K562 (cell line): ENCODE results near the gene IREB2. TPM values are rescaled to one million over a fixed set of nuclear protein-coding genes. Genes with fewer than 3 reads are reported as not detected.

Experiments used
- ATF7 ChIP-seq: fragments of 450-650 bp; IDR thresholded peaks from 2 replicates; pipeline ENCODE4 v1.7.1; 2014; ENCODE audit warnings: mild to moderate bottlenecking, moderate library complexity
- BRD4 ChIP-seq: fragments of 200-600 bp; sonication (generic); IDR thresholded peaks from 2 replicates; pipeline ENCODE4 v1.6.1; 2017; ENCODE audit warnings: inconsistent platforms
- CBFA2T3 ChIP-seq: fragments of 450-650 bp; IDR thresholded peaks from 2 replicates; pipeline ENCODE4 v1.6.1; 2017
- CCNT2 ChIP-seq: IDR thresholded peaks from 2 replicates; pipeline ENCODE4 v1.6.1; 2011; ENCODE audit warnings: borderline replicate concordance, low read depth, mild to moderate bottlenecking, moderate library complexity, mixed read lengths, low read length; ENCODE audit not compliant: insufficient read length; ENCODE audit errors: extremely low read depth
- FIP1L1 ChIP-seq: fragments of 200-400 bp; formaldehyde crosslinking; IDR thresholded peaks from 2 replicates; pipeline ENCODE4 v1.6.1; 2018; ENCODE audit warnings: mild to moderate bottlenecking, low read depth, low read length; ENCODE audit not compliant: poor library complexity, severe bottlenecking
- ILF3 ChIP-seq: fragments of 450-650 bp; IDR thresholded peaks from 2 replicates; pipeline ENCODE4 v1.6.1; 2018; ENCODE audit warnings: antibody characterized with exemption, mild to moderate bottlenecking, moderate library complexity, borderline replicate concordance
- MAZ ChIP-seq, 2 experiments: fragments of 450-650 bp in 1 of 2; sonication (generic) in 1 of 2; formaldehyde crosslinking; IDR thresholded peaks in 1 of 2; conservative IDR thresholded peaks in 1 of 2; 2 replicates each; pipeline versions ENCODE4 v1.4.0 to v1.5.0; 2020; ENCODE audit warnings: mild to moderate bottlenecking in 1 of 2, missing genetic modification reagents in 1 of 2
- MYNN ChIP-seq, 2 experiments: sonication (generic); formaldehyde crosslinking in 1 of 2; IDR thresholded peaks; 2 replicates each; pipeline versions ENCODE4 v1.5.0 to v1.6.1; 2016 to 2020; ENCODE audit warnings: antibody characterized with exemption in 1 of 2, missing genetic modification reagents in 1 of 2
- NFATC3 ChIP-seq: fragments of 450-650 bp; IDR thresholded peaks from 2 replicates; pipeline ENCODE4 v1.6.1; 2017; ENCODE audit warnings: mild to moderate bottlenecking
- NUFIP1 ChIP-seq: fragments of 450-650 bp; IDR thresholded peaks from 2 replicates; pipeline ENCODE4 v1.6.1; 2018; ENCODE audit not compliant: partially characterized antibody
- POLR2AphosphoS2 ChIP-seq: IDR thresholded peaks from 2 replicates; pipeline ENCODE4 v1.6.1; 2012; ENCODE audit warnings: low read length, improper control_type of control experiment
- SIX5 ChIP-seq, 2 experiments: IDR thresholded peaks; 2 replicates each; pipeline ENCODE4 v1.6.1; 2011; ENCODE audit warnings: low read length in 2 of 2, borderline replicate concordance in 1 of 2, low read depth in 1 of 2, mild to moderate bottlenecking in 1 of 2, moderate library complexity in 1 of 2; ENCODE audit not compliant: insufficient read depth in 1 of 2
- TAF7 ChIP-seq: fragments of 450-650 bp; IDR thresholded peaks from 2 replicates; pipeline ENCODE4 v1.6.1; 2016; ENCODE audit warnings: missing genetic modification characterization, missing compliant biosample characterization
- TAF9B ChIP-seq: fragments of 450-650 bp; IDR thresholded peaks from 2 replicates; pipeline ENCODE4 v1.6.1; 2018; ENCODE audit warnings: mild to moderate bottlenecking; ENCODE audit not compliant: partially characterized antibody
- TCF3 ChIP-seq: sonication (generic); formaldehyde crosslinking; IDR thresholded peaks from 2 replicates; pipeline ENCODE4 v1.4.0; 2020; ENCODE audit warnings: mild to moderate bottlenecking, missing genetic modification reagents
- ZNF232 ChIP-seq: sonication (generic); formaldehyde crosslinking; IDR thresholded peaks from 2 replicates; pipeline ENCODE4 v1.8.0; 2022; ENCODE audit warnings: mild to moderate bottlenecking, missing genetic modification reagents
- polyA plus RNA-seq, 8 experiments: library from polyadenylated mRNA; depleted of rRNA in 4 of 8; stranded (reverse) in 5 of 8; unstranded in 3 of 8; fragments of >200 nt; fragmentation: Nextera tagmentation in 2 of 8; fragmentation: Illumina TruSeq in 1 of 8; extraction: Ambion mirVana in 2 of 8; extraction: Trizol in 1 of 8; gene quantifications; 2 replicates each; pipeline versions ENCODE4 v1.2.1 to v1.2.3, GENCODE V29; 2011 to 2014; ENCODE audit warnings: inconsistent platforms in 1 of 8, missing spikeins in 1 of 8
- total RNA-seq, 7 experiments: library from RNA; depleted of rRNA in 6 of 7; stranded (reverse); fragments of >200 nt in 6 of 7; fragmentation: Illumina TruSeq in 2 of 7; extraction: Trizol in 2 of 7; gene quantifications; 2 replicates each; pipeline versions ENCODE4 v1.2.1 to v1.2.3, GENCODE V29; 2011 to 2021; ENCODE audit warnings: low replicate concordance in 1 of 7
- TF ChIP-seq, protein P1 (sequence below), 3 experiments: fragments of 200-800 bp in 1 of 3; fragments of 250-450 bp in 1 of 3; fragments of 450-650 bp in 1 of 3; sonication (Bioruptor Pico) in 1 of 3; sonication (Bioruptor generic) in 1 of 3; formaldehyde crosslinking in 1 of 3; IDR thresholded peaks; 2 replicates each; pipeline versions ENCODE4 v1.6.1 to v1.8.0; 2016 to 2022; ENCODE audit warnings: mild to moderate bottlenecking in 2 of 3, missing genetic modification characterization in 2 of 3, missing compliant biosample characterization in 1 of 3, moderate library complexity in 1 of 3
- TF ChIP-seq, protein P2 (sequence below): fragments of 450-650 bp; IDR thresholded peaks from 2 replicates; pipeline ENCODE4 v1.6.1; 2016; ENCODE audit warnings: antibody characterized with exemption
- TF ChIP-seq, protein P3 (sequence below): sonication (generic); formaldehyde crosslinking; IDR thresholded peaks from 2 replicates; pipeline ENCODE4 v1.8.0; 2022; ENCODE audit warnings: missing genetic modification reagents, mild to moderate bottlenecking, borderline replicate concordance
- TF ChIP-seq, protein P4 (sequence below): fragments of 450-650 bp; formaldehyde crosslinking; IDR thresholded peaks from 2 replicates; pipeline ENCODE4 v1.4.0; 2022; ENCODE audit warnings: missing genetic modification characterization

IREB2 gene
- total and polyA plus RNA-seq, 9 of the 15 experiments (the other 6 are each of a cell fraction or from before 2014, with no cell fraction given), result 16.8 to 61.7 (median 34.0) TPM

DNA sequence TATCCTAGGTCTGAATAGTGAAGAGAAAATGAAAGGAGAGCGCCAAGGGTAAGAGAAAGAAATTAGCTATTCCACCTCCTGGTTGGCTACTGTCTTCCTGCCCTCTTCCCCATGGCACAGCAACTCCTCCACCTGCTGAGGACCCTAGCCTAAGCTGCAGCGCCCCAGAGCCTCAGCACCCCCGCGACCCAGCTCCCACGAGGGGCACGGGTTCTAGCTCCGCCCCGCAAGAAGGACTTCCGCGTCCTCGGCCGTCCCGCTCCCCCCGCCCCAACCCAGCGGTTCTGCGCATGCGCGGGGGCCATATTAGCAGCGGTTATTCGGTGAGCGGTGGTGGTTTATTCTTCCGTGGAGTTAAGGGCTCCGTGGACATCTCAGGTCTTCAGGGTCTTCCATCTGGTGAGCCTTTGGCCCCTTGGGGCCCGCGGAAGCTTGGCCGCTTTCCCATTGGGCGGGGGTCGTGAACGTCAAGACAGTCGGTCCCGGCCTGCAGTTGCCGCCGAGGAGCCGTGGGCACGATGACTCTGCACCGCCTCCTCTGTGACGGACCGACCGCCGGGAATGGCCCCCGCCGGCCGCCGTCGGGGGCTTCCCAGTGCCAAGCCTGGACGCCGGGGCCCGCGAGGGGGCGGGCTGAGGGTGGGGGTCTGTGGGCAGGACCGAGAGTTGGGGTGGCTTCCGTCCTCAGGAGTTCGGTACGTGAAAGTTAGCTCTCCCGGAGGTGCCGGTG, 102.3 kb downstream of the IREB2 start, which contains the start of gene PSMA4 (continued):
- peak; percentile 19 for TF ChIP-seq FIP1L1
- TF ChIP-seq ILF3, result no peak
- TF ChIP-seq, protein P1, sequence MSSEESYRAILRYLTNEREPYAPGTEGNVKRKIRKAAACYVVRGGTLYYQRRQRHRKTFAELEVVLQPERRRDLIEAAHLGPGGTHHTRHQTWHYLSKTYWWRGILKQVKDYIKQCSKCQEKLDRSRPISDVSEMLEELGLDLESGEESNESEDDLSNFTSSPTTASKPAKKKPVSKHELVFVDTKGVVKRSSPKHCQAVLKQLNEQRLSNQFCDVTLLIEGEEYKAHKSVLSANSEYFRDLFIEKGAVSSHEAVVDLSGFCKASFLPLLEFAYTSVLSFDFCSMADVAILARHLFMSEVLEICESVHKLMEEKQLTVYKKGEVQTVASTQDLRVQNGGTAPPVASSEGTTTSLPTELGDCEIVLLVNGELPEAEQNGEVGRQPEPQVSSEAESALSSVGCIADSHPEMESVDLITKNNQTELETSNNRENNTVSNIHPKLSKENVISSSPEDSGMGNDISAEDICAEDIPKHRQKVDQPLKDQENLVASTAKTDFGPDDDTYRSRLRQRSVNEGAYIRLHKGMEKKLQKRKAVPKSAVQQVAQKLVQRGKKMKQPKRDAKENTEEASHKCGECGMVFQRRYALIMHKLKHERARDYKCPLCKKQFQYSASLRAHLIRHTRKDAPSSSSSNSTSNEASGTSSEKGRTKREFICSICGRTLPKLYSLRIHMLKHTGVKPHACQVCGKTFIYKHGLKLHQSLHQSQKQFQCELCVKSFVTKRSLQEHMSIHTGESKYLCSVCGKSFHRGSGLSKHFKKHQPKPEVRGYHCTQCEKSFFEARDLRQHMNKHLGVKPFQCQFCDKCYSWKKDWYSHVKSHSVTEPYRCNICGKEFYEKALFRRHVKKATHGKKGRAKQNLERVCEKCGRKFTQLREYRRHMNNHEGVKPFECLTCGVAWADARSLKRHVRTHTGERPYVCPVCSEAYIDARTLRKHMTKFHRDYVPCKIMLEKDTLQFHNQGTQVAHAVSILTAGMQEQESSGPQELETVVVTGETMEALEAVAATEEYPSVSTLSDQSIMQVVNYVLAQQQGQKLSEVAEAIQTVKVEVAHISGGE (CRISPR knock-in tag; IDR thresholded peaks at IDR 0.05), result peak in 1 of 3 experiments; percentile 57; a peak in 1 of 6 replicates
- TF ChIP-seq ZNF232 (CRISPR knock-in tag), result no peak
- peak; percentile 85 for TF ChIP-seq TAF7 (tag)
- peak; percentile 76 for TF ChIP-seq TAF9B
- TF ChIP-seq TCF3 (CRISPR knock-in tag), result no peak
- TF ChIP-seq POLR2AphosphoS2, result 0 out of 2 replicates have a peak, but pooled peaks have one; percentile 68
- TF ChIP-seq CCNT2, result peak; percentile 16
- TF ChIP-seq, protein P2, sequence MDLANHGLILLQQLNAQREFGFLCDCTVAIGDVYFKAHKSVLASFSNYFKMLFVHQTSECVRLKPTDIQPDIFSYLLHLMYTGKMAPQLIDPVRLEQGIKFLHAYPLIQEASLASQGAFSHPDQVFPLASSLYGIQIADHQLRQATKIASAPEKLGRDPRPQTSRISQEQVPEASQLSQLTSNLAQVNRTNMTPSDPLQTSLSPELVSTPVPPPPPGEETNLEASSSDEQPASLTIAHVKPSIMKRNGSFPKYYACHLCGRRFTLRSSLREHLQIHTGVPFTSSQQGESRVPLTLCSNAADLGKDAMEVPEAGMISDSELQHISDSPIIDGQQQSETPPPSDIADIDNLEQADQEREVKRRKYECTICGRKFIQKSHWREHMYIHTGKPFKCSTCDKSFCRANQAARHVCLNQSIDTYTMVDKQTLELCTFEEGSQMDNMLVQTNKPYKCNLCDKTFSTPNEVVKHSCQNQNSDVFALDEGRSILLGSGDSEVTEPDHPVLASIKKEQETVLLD, result peak; percentile 99
- TF ChIP-seq NFATC3, result no peak
- no peak; the same call in 1 of the 2 replicates for TF ChIP-seq BRD4
- peak; percentile 44; the same call in 1 of the 2 replicates for TF ChIP-seq ATF7
- TF ChIP-seq CBFA2T3, result no peak
- TF ChIP-seq, protein P3, sequence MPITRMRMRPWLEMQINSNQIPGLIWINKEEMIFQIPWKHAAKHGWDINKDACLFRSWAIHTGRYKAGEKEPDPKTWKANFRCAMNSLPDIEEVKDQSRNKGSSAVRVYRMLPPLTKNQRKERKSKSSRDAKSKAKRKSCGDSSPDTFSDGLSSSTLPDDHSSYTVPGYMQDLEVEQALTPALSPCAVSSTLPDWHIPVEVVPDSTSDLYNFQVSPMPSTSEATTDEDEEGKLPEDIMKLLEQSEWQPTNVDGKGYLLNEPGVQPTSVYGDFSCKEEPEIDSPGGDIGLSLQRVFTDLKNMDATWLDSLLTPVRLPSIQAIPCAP, result no peak
- TF ChIP-seq MYNN (IDR thresholded peaks at IDR 0.05), result no peak
- no peak for TF ChIP-seq MYNN (CRISPR knock-in tag; IDR thresholded peaks at IDR 0.05)
- TF ChIP-seq, protein P4, sequence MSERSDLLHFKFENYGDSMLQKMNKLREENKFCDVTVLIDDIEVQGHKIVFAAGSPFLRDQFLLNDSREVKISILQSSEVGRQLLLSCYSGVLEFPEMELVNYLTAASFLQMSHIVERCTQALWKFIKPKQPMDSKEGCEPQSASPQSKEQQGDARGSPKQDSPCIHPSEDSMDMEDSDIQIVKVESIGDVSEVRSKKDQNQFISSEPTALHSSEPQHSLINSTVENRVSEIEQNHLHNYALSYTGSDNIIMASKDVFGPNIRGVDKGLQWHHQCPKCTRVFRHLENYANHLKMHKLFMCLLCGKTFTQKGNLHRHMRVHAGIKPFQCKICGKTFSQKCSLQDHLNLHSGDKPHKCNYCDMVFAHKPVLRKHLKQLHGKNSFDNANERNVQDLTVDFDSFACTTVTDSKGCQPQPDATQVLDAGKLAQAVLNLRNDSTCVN (CRISPR knock-in tag), result no peak
- peak; percentile 7 for TF ChIP-seq NUFIP1
- TF ChIP-seq SIX5 (IDR thresholded peaks at IDR 0.05; ENCODE audit: borderline replicate concordance in 1 of 2, insufficient read depth in 1 of 2, low read depth in 1 of 2, low read length in 2 of 2), result no peak
- TF ChIP-seq MAZ (CRISPR knock-in tag; conservative IDR thresholded peaks at IDR 0.05 in 1 of 2, IDR thresholded peaks at IDR 0.05 in 1 of 2), result peak; percentile 82 to 84
